GM19324 (cell line): ENCODE data around the gene MED12L.
"Not testable (repeated sequence)": the region's sequence is repeated elsewhere in the genome, so short reads cannot be mapped to it uniquely, and the experiment has no call there.

Source experiments
- ATAC-seq: cut with Tn5 transposase; IDR thresholded peaks from one replicate; pipeline ENCODE4 v1.9.1; 2021; ENCODE audit warnings: mild to moderate bottlenecking, moderate library complexity; ENCODE audit not compliant: unreplicated experiment, low FRiP score

The MED12L gene

DNA sequence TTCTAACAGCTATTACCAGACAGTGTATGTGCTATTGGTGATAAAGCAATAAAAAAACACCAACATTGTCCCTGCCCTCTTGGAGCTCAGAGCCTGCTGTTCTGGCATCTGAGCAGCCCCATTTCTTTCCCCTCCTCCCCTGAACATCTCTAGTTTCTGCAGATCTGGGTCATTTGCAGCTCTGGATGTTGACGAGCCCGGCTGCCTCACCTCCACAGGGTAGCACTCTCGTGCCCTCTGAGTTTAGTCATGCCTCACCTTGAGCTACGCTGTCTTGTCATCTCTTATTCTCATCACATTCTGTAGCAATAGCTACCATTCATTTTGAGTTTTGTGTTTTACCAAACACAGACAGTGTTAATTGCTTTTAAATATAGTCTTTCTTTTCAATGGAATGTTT lies 147.5 kb downstream of the MED12L start:
- ATAC-seq = no peak

DNA sequence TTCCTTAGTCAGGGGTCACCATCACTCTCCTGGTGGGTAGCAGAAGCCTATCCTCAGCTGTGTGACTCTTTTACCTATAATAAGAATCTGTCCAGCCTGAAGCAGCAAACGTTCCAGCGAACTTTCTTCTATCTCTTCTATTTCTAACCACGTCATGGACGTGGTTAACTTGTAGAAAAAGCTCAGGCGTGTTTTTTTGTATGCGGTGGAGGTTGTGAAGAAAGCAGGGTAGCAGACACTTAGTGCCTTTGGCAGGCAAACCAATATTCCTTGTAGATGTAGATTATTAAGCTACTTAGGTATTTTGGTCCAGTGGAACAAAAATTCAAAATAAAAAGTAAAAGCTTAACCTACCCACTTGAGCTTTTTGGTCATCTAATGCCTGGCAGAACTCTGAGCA lies 149.4 kb downstream of the MED12L start:
- ATAC-seq = no peak

DNA sequence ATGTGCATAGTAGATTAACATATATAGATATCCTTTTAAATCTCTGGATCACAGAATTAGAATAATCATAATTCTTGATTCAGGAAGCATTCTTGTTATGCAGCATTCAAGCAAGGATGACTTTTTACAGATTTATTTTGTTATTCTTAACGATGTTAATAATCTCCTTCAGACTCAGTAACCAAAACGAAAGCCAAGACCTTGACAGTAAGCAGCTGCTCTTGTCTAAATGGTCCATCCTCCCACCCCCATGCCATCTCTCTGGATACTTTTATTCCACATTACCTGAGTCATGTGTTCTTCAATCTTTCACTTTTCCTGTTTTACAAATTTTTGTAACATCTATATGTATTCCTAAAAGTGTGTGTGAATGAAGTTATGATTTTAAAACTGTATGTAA lies 150.9 kb downstream of the MED12L start:
- no peak for ATAC-seq

DNA sequence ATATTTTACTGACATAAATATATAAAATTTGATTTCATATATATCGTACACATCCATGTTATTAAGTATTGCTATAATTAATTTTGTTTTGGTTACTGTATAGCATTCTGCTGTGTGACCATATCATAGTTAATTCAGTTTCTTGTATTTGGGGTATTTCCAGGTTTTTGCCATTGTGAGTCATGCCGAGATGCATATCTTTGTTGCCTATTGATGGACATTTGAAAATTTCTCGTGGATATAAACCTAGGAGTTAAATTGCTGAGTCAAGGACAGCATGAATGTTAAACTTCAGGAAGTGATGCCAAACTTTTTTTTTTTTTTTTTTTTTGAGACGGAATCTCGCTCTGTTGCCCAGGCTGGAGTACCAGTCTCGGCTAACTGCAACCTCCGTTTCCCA lies 151.3 kb downstream of the MED12L start:
- no peak for ATAC-seq

DNA sequence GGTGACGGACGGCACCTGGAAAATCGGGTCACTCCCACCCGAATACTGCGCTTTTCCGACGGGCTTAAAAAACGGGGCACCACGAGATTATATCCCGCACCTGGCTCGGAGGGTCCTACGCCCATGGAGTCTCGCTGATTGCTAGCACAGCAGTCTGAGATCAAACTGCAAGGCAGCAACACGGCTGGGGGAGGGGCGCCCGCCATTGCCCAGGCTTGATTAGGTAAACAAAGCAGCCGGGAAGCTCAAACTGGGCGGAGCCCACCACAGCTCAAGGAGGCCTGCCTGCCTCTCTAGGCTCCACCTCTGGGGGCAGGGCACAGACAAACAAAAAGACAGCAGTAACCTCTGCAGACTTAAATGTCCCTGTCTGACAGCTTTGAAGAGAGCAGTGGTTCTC lies 156.5 kb downstream of the MED12L start:
- ATAC-seq = not testable (repeated sequence)

DNA sequence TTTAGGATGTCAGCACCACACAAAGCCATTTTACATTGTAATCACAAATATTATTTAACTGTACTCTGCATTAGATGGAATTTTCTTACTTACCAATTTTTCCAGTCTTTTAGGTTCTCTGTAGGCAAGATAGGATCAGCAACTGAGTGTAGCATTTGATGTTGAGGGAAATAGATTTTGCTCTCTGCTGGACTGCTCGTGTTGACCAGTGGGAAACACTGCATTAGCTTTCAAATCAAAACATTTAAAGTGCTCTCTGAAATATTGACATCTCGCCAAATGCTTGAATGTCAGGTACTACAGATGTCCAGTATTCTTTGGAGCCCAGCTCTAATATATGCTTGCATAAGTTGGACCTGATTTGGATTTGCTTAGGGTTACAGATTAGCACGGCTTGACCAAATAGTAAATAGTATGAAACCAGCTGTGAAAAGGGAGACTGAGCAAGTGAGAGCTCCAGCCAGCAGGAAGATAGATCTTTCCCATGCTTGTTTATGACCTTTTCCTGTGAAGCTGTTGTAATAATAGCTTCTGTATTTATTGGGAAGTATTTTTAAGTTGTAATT lies 163.4 kb downstream of the MED12L start:
- ATAC-seq = no peak

DNA sequence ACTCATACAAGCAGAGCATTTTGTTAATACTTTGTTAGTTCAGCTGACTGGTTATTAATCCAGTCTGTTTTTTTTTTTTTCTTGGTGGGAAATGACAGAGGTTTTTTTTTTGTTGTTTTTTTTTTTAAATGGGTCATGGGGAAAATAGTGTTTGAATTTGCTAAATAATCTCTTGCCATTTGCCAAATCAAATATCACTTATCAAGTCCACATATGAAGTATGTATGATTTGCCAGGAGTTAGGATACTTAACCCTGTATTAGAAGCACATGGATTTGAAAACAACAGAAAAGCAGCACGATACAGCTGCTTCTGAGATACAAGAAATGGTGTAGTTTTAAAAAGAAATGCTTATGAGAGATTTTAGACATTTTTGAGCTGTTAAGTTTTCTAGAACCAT lies 171.3 kb downstream of the MED12L start:
- ATAC-seq = no peak

DNA sequence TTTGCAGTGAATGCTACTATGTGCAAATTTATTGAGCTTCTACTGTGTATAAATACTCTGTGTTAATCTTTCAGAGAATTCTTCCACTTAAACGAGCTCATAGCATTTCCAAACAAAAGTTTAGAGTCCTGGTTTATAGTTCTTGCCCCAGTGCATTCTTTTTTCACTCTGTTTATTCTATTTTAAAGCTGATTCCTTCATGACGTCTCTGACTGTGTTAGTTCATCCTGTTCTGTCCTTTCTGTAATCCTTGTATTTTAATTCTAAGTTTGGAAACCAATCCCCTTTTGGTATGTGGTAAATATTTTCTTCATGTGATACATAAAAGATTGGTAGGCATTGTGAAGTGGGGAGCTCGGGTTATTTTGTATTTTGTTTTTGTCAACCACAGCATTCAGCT lies 174.2 kb downstream of the MED12L start:
- no peak for ATAC-seq

DNA sequence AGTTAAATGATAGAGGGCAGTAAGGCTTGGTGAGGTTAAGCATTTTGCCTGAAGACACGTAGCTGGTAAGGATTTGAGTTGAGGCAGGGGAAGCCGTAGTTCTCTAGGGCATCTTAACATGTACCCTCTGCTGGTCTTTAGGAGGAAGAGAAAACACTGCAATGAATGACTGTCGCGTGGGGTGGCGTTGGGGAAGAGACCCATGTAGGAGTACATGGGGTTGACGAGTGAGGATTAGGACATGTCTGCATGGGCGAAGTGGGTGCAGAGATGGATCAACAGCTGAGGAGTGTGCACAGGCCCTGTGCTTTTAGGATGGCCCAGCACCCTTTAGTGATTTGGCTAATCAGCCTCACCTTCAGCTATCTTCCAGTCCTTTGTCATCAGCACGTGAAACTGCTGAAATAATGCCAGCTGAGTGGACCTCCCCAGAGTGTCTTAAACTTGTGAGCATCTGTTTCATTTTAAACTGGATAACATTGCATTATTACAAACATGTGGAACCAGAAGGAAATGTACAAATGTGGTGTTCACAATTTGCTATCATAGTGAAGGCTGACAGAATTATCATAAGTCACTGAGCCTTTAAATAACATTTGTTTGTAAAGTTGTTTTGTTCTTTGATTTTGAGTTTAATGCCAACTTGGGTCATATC lies 177.5 kb downstream of the MED12L start:
- no peak for ATAC-seq

DNA sequence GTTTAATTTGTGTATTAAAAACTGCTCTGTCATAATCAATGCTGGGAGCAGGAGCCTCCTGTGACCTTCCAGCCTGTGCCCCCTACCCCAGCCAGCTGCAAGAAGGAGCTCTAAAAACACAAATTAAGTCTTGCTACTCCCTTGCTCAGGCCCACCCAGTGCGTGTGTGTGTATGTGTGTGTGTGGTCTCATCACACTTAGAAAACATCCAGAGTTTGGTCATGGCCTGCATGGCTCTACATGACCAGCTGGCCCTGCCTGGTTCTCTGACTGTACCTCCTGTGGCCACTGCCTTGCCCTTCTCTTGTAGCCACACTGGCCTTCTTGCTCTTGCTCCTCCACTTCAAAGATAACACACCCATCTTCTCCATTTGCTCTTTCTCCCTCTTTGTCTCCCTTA lies 179.1 kb downstream of the MED12L start:
- no peak for ATAC-seq

DNA sequence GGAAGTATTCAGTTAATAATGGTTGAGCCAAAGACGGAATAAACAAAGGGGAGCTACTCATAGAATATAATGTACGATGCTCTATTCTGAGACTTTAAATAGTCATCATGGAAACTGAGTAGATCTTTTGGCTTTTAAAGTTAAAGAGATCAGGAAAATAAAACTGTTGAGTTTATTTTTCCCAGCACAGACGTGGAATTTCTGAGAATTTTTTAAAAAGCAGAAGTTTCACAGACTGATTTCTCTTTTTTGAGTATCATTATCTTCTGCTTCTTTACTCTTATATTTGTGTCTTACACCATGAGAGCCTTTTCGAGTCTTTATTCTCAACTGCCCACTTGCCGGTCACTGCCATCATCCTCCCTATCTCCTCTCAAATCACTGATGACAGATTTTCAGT lies 179.7 kb downstream of the MED12L start:
- no peak for ATAC-seq

DNA sequence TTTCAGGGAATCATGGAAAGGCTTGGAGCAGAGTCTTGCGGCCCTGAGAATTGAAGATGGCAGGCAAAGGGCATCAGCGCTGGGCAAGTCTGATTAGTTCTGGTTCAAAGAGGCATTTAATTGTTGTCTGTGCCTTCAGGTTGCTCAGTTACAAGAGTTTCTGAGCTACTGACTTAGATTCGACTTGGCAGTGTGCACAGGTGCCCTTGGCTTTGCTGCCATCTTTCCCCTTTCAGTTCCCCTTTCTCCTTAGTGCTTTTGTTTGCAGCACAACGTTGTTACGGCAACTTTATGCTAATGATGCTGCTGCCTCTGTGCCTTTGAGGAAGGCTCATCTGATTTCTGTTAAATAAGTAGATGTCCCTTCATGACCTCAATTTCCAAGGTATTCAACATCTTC lies 180.4 kb downstream of the MED12L start:
- peak; percentile 99 for ATAC-seq

DNA sequence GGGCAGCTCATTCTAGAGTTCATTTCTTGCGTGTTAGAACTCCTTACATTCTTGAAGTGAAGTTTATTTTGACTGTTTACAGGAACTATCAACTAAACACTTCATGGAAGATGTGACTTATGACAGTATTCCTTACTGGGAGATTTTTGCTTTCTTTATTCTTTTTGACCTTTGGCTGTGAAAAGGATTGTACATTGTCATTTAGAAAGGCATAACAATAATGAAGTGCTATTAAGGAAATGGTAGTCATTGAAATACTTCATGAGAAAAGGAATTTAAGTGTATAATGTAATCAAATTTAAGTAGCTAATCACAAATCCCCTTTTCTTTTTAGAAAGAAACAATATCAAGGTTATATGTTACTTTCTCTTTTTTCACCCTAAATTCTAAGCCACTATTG lies 181.6 kb downstream of the MED12L start:
- ATAC-seq = no peak

DNA sequence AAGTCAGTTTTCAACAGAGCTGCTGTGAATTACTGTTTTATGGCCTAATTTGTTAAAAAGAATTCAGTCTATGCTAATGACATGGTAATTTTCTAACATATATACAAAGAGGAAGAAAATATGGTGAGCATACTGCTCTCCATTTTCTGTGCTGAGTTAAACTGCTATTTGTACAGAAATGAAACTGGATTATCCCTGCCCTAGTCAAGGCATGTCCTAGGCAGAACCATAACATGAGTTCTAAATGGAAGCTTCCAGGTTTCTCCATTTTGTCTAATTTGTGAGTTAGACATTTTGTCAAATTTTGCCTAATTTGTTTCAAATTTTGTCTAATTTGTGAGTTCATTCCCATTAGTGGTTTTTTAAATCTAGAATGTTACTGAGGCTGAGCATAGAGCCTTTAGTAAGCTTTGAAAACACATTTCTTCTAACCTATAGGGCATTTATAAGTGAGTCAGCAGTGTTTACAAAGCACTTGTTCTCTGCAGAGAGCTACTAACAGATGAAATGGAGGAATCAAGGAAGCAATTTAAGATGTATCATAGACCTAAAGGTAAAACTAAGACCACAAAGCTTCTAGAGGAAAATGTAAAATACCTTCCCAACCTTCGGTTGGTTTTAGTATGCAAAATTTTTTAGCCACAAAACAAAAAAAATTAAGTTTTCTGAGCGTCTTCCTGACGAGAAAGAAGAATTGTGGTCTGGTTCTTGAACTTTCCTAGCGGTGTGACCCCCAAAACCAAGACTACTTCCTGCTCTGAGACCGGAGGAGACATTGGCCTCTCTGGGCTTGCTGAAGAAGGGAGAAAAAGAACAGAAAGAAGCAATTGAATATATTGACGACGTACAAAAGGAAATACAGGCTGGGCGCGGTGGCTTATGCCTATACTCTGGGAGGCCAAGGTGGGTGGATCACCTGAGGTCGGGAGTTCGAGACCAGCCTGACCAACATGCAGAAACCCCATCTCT lies 183.1 kb downstream of the MED12L start:
- ATAC-seq = no peak

DNA sequence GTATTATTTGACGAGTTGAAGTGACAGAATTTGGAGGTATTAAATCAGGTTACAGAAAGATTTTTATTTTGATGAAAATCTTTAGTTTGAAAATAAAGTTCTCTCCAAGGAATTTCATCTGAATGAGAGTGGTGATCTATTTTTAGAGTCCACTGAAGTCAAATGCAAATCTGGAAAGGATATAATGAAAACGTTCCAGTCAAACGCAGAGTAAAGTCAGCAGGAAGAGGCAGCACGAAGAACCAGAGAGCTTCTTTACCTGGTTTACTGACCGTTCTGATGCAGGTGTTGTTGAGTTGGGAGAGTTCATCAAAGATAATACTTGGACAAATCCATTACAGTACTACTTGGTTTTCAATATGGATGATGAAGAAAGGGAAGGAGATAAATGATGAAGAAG lies 184.2 kb downstream of the MED12L start:
- ATAC-seq = no peak

DNA sequence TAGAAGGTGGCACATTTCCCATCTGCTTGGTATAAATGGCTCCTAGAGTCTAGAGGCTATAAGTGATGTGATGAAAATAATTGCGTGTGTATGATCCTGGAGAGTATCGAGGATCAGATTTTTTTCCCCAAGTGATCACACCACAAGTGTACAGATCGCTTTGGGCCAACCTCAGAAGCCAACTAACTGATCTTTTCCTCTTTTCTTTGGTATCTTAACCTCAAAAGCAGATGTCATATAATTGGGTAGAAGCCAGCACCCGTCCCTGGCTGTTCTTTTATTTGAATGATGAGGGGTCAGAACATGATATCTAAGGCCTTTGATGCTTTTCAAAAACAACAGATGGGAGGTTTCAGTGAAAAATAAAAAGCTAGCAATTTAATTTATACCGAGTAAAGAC lies 189.6 kb downstream of the MED12L start:
- ATAC-seq = no peak

DNA sequence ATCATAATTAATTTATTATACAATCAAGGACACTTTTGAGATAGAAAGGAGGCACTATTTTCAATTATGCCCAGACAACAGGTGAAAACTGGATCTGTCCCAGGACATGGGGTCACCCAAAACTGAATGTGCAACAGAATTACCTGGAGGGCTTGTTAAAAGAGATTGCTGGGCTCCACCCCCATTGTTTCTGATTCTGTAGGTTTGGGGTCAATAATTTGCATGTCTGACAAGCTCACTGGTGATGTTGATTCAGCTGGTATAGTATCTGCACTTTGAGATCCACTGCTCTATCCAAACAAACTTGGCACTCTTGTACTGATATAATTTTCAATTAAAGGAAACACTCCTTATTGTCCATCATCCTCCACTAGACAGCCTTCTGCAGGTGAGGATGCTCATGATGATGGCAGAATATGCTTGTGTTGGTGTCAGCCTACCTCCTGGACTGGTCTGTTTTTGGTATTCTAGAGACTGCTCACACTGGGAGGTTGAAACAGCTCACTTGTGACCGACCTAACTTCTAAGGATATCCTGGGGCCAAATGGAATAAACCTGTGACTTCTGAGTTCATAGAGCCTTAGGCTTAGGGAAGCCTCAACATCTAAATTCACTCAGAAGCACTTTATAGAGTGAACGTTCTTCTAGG lies 190.7 kb downstream of the MED12L start:
- ATAC-seq = no peak

DNA sequence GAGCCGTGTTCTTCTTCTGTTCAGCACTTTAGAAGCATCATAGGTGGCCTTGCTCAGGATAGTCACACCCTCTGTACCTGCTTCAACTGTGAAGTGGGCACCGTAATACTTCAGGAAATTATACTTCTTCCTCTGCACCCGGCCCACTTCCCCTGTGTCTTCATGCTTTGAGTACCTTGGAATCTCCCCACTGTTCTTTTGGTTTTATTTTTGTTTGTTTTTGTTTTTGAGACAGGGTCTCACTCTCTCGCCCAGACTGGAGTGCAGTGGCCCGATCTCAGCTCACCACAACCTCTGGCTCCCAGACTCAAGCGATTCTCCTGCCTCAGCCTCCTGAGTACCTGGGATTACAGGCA lies 191.2 kb downstream of the MED12L start:
- ATAC-seq = peak; percentile 54

DNA sequence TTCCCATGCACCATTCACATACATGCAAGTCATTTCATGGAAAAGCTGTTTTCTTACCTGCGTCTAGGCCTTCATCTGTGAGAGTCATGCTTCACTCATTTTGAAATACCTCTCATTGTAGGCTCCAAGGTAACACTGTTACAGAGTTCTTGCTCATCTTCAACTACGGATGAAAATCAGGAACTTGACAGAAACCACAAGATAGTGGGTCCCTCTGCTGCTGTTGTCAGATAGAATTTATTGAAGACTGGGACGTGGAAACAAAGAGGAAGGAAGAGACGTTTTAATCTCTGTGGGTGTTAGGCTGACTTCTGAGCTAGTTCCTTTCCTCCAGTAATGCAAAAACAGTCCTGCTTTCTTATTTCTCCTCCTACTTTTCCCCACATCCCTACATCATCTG lies 192.8 kb downstream of the MED12L start, which contains the start of gene P2RY14:
Gene P2RY14 (minus strand): TSS at position 313 of the 400 bp plus-strand sequence. CDS start 64,226 bp downstream, outside the sequence.
- ATAC-seq = no peak

DNA sequence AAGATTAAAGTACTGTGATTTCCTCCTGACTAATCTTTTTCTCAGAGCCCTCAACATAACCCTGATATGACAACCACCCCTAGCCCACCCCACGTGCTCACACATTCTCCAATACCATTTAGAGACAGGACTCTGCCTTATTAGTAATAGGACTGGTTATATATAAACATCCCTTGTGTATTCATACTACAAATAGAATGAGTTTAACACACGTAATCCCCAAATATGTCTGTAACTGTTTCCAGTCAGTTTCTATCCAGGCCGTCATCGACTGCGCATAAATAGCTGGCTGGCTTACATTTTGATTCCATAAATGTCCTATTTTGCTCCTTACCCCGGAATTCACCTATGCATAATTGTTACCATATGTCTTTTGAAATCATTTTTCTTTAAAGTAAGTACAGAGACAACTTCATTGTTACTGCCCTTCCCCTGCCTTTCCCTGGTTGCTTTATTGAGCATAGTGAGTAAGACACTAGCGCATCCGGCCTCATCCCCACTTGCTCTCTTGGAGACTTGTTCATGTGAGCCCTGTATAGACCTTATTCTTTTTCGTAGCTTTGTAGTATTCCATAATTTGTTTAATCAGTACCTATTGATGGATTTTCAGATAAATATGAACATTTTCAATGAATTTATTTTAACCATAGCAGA lies 196.3 kb downstream of the MED12L start:
- ATAC-seq = no peak

DNA sequence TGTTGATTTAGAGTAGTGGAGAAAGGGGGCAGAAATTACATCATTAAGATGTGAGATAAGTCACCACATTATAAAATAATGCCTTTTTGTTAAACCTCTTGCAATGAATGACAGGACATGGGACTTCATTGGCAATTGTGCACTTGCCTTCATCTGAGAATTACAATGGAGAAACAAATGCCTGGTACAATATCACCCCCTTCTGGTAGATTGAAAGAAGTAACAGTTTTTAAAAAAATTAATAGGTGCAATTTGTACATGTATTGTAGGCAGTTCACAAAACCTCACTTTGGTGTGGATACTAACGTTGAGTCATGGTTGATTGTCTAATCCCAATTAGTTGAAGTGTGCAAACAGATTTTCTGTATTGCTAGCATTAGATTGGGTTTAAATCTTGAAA lies 197.5 kb downstream of the MED12L start:
- no peak for ATAC-seq
